Effector memory CD8-positive, alpha-beta T cell (primary cell): Measurements from ENCODE around the gene USH1C.

Experiments
- ATAC-seq: fragments of 150-1000 bp; cut with Tn5 transposase; replicated peaks from 2 replicates; pipeline ENCODE4 v1.10.0; 2021; ENCODE audit warnings: mild to moderate bottlenecking, moderate library complexity
- DNase-seq, 3 experiments: peaks; one replicate each; pipeline ENCODE4 v3.0.0; 2021
- H3K27ac Mint-ChIP-seq, 2 donors: one replicate each; pipeline ENCODE4 v1.8.0; 2022; ENCODE audit warnings: mild to moderate bottlenecking in 2 of 2, mixed read lengths in 2 of 2, moderate library complexity in 2 of 2
- H3K27me3 Mint-ChIP-seq, 2 donors: one replicate each; pipeline ENCODE4 v1.8.0; 2022; ENCODE audit warnings: mixed read lengths in 2 of 2
- H3K36me3 Mint-ChIP-seq: one replicate; pipeline ENCODE4 v1.8.0; 2022; ENCODE audit warnings: mild to moderate bottlenecking, moderate library complexity, mixed read lengths; ENCODE audit not compliant: insufficient read depth
- H3K4me1 Mint-ChIP-seq, 2 donors: one replicate each; pipeline ENCODE4 v1.8.0; 2022; ENCODE audit warnings: low read depth in 2 of 2, mixed read lengths in 2 of 2
- H3K4me3 Mint-ChIP-seq, 2 donors: one replicate each; pipeline ENCODE4 v1.8.0; 2022; ENCODE audit warnings: mild to moderate bottlenecking in 2 of 2, mixed read lengths in 2 of 2, moderate library complexity in 2 of 2
- H3K9me3 Mint-ChIP-seq, 2 donors: one replicate each; pipeline ENCODE4 v1.8.0; 2022; ENCODE audit warnings: mixed read lengths in 2 of 2

USH1C gene

DNA sequence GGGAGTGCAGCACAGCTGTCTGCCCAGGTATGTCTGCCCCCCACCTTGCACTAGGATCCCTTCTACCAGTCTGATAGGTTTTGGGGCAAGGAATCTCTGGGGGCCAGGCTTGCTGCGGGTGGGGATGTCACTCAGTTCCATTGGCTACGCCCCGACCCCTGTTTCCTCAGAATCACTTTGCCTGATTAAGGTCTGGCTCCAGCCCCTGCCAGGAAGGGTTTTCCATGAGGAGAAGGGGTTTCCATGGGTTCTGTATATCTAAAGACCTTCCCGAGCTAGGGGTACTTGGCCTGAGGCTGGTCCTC lies 16.8 kb upstream of the USH1C start:
- H3K36me3 Mint-ChIP-seq = no peaks in the 10 kb centered on the region

DNA sequence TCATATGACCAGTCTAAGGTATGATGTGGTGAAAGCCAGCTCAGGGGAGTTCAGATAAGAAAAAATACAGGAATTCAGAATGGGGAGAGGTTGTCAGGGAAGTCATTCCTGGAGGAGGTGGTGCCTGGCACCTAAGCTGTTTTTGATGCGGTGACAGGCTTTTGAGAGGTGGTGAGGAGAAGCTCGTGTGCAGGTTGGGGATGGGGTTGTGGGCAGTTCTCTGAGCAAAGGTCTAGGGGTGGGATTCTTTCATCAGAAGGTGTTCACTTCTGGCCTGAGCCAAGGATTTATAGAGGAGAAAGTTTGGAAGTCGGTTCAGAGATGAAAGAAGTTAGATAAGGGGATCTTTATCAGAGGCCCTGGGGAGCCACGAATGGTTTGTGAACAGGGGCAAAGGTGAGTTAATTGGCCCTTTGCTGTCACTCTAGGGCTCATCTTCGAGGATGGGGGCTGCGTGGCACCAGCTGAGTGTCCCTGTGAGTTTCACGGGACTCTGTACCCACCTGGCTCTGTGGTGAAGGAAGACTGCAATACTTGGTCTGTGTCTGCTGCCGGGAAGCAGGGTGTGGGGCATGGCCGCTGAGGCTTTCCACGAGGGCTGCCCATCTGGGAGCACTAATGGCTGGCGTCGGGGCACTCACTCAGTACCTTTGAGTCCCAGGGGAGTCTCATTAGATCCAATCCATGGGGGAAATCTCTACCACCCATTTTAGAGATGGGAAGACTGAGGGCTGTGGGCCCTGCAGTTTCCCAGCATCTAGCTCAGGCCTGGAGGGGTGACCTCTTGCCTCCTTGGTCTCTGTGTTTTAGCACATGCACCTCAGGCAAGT lies 16.3 kb upstream of the USH1C start:
- no peak for DNase-seq
- no peak overlapping the region for H3K4me3 Mint-ChIP-seq
- no peaks in the 10 kb centered on the region for H3K4me1 Mint-ChIP-seq
- H3K36me3 Mint-ChIP-seq = no peaks in the 10 kb centered on the region
- peaks cover 9 to 44% of the 10 kb centered on the region in 2 donors for H3K27me3 Mint-ChIP-seq
- ATAC-seq = no peak
- H3K27ac Mint-ChIP-seq = no peak overlapping the region
- no peaks in the 10 kb centered on the region for H3K9me3 Mint-ChIP-seq

More for the DNA sequence above, 16.8 kb upstream of the USH1C start:
- Mint-ChIP-seq H3K4me1 (no peaks in the 10 kb centered on the region), H3K4me3 (no peak overlapping the region), H3K9me3 (no peaks in the 10 kb centered on the region), H3K27ac (no peak overlapping the region), H3K27me3 (peaks cover 9 to 42% of the 10 kb centered on the region in 2 donors)
- no peak for ATAC-seq
- DNase-seq = no peak

DNA sequence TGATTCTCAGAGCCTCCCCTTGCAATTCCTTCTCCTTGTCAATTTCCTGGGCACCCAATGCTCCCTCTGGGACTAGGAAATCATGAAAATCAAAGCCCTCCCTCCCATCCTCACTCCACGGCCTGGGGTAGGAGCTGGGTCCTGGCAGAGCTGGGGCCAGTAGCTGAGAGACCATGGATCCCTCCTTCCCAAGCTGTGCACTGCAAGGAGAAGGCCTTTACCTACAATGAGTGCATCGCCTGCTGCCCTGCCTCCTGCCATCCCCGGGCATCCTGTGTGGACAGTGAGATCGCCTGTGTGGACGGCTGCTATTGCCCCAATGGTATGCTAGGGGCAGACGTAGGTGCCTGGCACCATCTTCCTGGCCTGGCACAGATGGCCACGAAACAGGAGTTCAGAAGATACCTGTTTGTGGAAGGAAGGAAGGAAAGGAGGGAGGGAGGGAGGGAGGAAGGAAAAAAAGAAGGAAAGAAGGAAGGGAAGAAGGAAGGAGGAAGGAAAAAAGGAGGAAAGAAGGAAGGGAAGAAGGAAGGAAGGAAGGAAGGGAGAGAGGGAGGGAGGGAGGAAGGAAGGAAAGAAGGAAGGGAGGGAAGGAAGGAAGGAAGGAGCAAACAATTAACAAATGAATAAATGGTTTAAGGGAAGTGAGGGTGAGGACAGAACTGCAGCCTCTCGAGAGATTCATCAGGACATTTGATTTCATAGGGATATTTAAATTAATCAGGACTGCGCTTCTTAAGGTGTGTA lies 15.3 kb upstream of the USH1C start:
- Mint-ChIP-seq H3K27me3 (peaks cover 16 to 44% of the 10 kb centered on the region in 2 donors), H3K4me1 (no peaks in the 10 kb centered on the region), H3K9me3 (no peaks in the 10 kb centered on the region), H3K4me3 (no peak overlapping the region), H3K27ac (no peak overlapping the region), H3K36me3 (no peaks in the 10 kb centered on the region)
- DNase-seq (no peak), ATAC-seq (no peak)

DNA sequence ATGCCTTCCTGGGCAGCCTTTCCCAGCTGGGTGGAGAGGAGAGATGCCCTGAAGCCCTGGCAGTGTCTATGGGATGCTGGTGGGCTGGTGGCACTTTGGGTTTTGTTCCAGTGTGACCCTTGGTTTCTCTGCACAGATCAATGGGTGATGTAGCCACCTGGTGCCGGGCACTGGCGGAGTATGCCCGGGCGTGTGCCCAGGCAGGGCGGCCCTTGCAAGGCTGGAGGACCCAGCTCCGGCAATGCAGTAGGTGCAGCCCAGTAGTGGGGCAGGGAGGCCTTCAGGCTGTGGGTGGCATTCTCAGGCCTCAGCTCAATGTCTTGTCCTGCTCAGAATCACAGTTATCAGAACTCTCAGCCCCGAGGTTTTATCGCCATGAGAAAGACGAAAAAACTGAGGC lies 14.7 kb upstream of the USH1C start:
- peaks cover 16 to 44% of the 10 kb centered on the region in 2 donors for H3K27me3 Mint-ChIP-seq
- no peak overlapping the region for H3K27ac Mint-ChIP-seq
- H3K4me3 Mint-ChIP-seq = no peak overlapping the region
- DNase-seq (no peak), ATAC-seq (no peak)
- H3K9me3 Mint-ChIP-seq = no peaks in the 10 kb centered on the region
- no peaks in the 10 kb centered on the region for H3K4me1 Mint-ChIP-seq
- H3K36me3 Mint-ChIP-seq = no peaks in the 10 kb centered on the region

GRCh38 chr11:17558025-17558780 lies 14.0 kb upstream of the USH1C start:
- no peak for ATAC-seq
- H3K27ac Mint-ChIP-seq = no peak overlapping the region
- no peaks in the 10 kb centered on the region for H3K9me3 Mint-ChIP-seq
- DNase-seq = no peak
- peaks cover 16 to 44% of the 10 kb centered on the region in 2 donors for H3K27me3 Mint-ChIP-seq
- H3K4me3 Mint-ChIP-seq = no peak overlapping the region
- H3K4me1 Mint-ChIP-seq = no peaks in the 10 kb centered on the region
- H3K36me3 Mint-ChIP-seq = no peaks in the 10 kb centered on the region

DNA sequence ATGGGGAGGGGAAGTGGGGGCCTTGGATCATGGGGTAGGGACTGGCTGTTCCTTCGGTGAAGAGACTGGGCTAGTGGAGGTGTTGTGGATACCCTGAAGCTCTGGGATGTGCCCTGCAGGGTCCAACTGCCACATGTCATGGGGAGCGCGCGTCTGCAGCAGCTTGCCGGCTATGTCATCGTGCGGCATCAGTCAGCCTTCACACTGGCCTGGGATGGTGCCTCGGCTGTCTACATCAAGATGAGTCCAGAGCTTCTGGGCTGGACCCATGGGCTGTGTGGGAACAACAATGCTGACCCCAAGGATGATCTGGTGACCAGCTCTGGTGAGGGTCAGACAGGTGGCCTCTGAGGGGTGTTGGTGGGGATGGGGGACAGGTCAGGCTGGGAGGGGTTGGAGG lies 12.8 kb upstream of the USH1C start:
- DNase-seq (no peak), ATAC-seq (no peak)
- H3K27ac Mint-ChIP-seq = no peak overlapping the region
- H3K9me3 Mint-ChIP-seq = no peaks in the 10 kb centered on the region
- H3K27me3 Mint-ChIP-seq = peaks cover 22 to 54% of the 10 kb centered on the region in 2 donors
- no peaks in the 10 kb centered on the region for H3K4me1 Mint-ChIP-seq
- H3K36me3 Mint-ChIP-seq = no peaks in the 10 kb centered on the region
- no peak overlapping the region for H3K4me3 Mint-ChIP-seq

GRCh38 chr11:17554487-17554886 lies 10.3 kb upstream of the USH1C start:
- peaks cover 23 to 53% of the 10 kb centered on the region in 2 donors for H3K27me3 Mint-ChIP-seq
- ATAC-seq (no peak), DNase-seq (no peak)
- H3K36me3 Mint-ChIP-seq = no peaks in the 10 kb centered on the region
- H3K9me3 Mint-ChIP-seq = no peaks in the 10 kb centered on the region
- H3K4me1 Mint-ChIP-seq = peaks cover 0 to 3% of the 10 kb centered on the region in 2 donors
- no peak overlapping the region for H3K4me3 Mint-ChIP-seq
- H3K27ac Mint-ChIP-seq = no peak overlapping the region

- DNase-seq (no peak), ATAC-seq (no peak)
- Mint-ChIP-seq H3K27me3 (peaks cover 25 to 59% of the 10 kb centered on the region in 2 donors), H3K4me1 (peaks cover 0 to 3% of the 10 kb centered on the region in 2 donors), H3K27ac (no peak overlapping the region), H3K9me3 (no peaks in the 10 kb centered on the region), H3K4me3 (no peak overlapping the region), H3K36me3 (no peaks in the 10 kb centered on the region)
Observed at GRCh38 chr11:17553249-17553546, 9.0 kb upstream of the USH1C start.

DNA sequence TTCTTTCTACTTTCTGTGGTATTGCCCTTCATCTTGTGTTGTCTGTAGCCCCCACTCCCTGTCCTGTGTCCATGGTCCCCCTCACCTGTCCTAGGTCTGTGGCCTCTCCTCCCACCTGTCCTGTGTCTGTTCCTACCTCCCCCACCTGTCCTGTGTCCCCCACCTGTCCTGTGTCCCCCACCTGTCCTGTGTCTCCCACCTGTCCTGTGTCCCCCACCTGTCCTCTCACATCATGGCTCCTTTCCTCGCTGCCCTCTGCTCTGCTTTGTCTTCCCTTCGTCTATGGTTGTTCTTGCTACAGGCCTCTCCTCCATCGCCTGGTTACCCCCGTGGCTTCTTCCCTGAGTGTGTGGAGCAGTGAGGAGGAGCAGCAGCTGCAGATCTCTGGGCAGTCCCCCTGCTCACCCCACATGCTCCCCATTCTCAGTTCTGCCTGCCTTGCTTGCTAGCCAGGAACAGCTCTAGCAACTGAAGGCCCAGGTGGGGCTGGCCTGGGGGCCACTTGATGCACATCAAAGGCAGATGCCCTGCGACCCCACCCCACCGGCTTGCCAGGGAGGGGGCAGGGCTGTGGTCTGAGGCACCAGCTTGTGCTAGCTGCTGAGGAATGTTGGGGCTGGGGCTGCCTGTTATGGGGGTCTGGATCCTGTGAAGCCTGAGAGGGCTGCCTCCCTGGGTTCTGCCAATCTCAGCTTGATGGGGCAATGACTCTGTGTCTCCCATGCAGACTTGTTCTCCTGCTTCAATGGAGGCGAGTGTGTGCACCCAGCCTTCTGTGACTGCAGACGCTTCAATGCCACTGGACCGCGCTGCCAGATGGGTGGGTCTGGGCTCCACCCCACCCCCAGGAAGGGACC lies 8.4 kb upstream of the USH1C start:
- Mint-ChIP-seq H3K4me3 (no peak overlapping the region), H3K9me3 (no peaks in the 10 kb centered on the region), H3K36me3 (no peaks in the 10 kb centered on the region), H3K4me1 (peaks cover 0 to 3% of the 10 kb centered on the region in 2 donors), H3K27ac (no peak overlapping the region), H3K27me3 (peaks cover 29 to 59% of the 10 kb centered on the region in 2 donors)
- ATAC-seq (no peak), DNase-seq (no peak)

DNA sequence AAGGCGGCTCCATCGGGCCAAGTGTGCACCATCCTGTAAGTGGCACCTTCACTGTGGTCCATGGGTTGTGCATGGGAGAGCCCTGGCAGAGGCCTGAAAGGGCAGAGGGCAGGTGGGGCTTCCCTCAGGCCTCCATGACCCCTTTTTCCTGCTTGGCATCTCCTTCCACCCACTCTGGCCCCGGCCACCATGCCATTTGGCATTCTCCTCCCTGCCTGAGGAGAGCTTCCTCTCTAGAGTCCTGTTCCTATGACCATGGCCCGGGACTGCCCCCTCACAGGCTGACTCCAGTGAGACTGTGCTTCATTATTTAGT lies 7.8 kb upstream of the USH1C start:
- no peak for DNase-seq
- Mint-ChIP-seq H3K27ac (no peak overlapping the region), H3K36me3 (no peaks in the 10 kb centered on the region), H3K9me3 (no peaks in the 10 kb centered on the region), H3K4me3 (no peak overlapping the region), H3K27me3 (peaks cover 35 to 59% of the 10 kb centered on the region in 2 donors), H3K4me1 (peaks cover 3% of the 10 kb centered on the region in 2 donors)
- ATAC-seq = no peak

- Mint-ChIP-seq H3K27ac (no peak overlapping the region), H3K9me3 (no peaks in the 10 kb centered on the region), H3K27me3 (peaks cover 40 to 59% of the 10 kb centered on the region in 2 donors), H3K4me3 (no peak overlapping the region), H3K4me1 (peaks cover 3% of the 10 kb centered on the region in 2 donors), H3K36me3 (no peaks in the 10 kb centered on the region)
- DNase-seq (no peak), ATAC-seq (no peak)
Observed at GRCh38 chr11:17551347-17552040, 7.3 kb upstream of the USH1C start.

GRCh38 chr11:17550450-17551346 lies 6.5 kb upstream of the USH1C start:
- Mint-ChIP-seq H3K4me3 (no peak overlapping the region), H3K36me3 (no peaks in the 10 kb centered on the region), H3K4me1 (peaks cover 3% of the 10 kb centered on the region in 2 donors), H3K27me3 (peaks cover 47 to 61% of the 10 kb centered on the region in 2 donors), H3K9me3 (no peaks in the 10 kb centered on the region), H3K27ac (no peak overlapping the region)
- DNase-seq = no peak
- ATAC-seq = no peak
